ENCODE data around the gene CSTF2T.

The CSTF2T gene

GRCh38 chr10:51658000-51658399, 41.4 kb downstream of the CSTF2T start:
- Histone ChIP-seq H3K27me3 (ENCODE audit: low read length) (no peaks in the 10 kb centered on the region), H3K9me2 (replicated peaks; ENCODE audit: insufficient read depth, low read length) (no peaks in the 10 kb centered on the region)

GRCh38 chr10:51656503-51656902, 42.9 kb downstream of the CSTF2T start:
- no peak overlapping the region for H3K9ac ChIP-seq (ENCODE audit: low read length)

More at GRCh38 chr10:51658000-51658399, 41.4 kb downstream of the CSTF2T start:
- no peaks in the 10 kb centered on the region for H3K79me2 ChIP-seq (ENCODE audit: insufficient read depth, low read length)
- H3K4me2 ChIP-seq (ENCODE audit: low read depth, low read length, poor library complexity, severe bottlenecking): no peak overlapping the region
- H3K36me3 ChIP-seq (ENCODE audit: low read length): no peaks in the 10 kb centered on the region
- H3K27ac ChIP-seq (ENCODE audit: low read depth, low read length): no peak overlapping the region
- TF ChIP-seq CTCF (IDR thresholded peaks at IDR 0.05; ENCODE audit: insufficient read depth, low read length, poor library complexity, severe bottlenecking) (no peak), EZH2phosphoT487 (conservative IDR thresholded peaks at IDR 0.05; ENCODE audit: low read length) (no peak)
- H3K4me3 ChIP-seq (ENCODE audit: insufficient read depth, low read length, poor library complexity, severe bottlenecking): no peak overlapping the region
- no peak overlapping the region for H2AFZ ChIP-seq (ENCODE audit: low read depth, low read length, severe bottlenecking)
- no peaks in the 10 kb centered on the region for H3K9me3 ChIP-seq (ENCODE audit: insufficient read depth, low read length)
- no peaks in the 10 kb centered on the region for H4K20me1 ChIP-seq (ENCODE audit: low read depth, low read length)
- H3K9ac ChIP-seq (ENCODE audit: low read length): no peak overlapping the region
- no peaks in the 10 kb centered on the region for H3F3A ChIP-seq (ENCODE audit: insufficient read depth)

GRCh38 chr10:51654918-51655317, 44.5 kb downstream of the CSTF2T start:
- no peaks in the 10 kb centered on the region for H3K9me3 ChIP-seq (ENCODE audit: insufficient read depth, low read length)
- no peak overlapping the region for H3K4me2 ChIP-seq (ENCODE audit: low read depth, low read length, poor library complexity, severe bottlenecking)
- H3K9ac ChIP-seq (ENCODE audit: low read length): no peak overlapping the region
- no peaks in the 10 kb centered on the region for H3K27me3 ChIP-seq (ENCODE audit: low read length)
- H3F3A ChIP-seq (ENCODE audit: insufficient read depth): no peaks in the 10 kb centered on the region
- no peak overlapping the region for H3K4me3 ChIP-seq (ENCODE audit: insufficient read depth, low read length, poor library complexity, severe bottlenecking)
- H3K9me2 ChIP-seq (replicated peaks; ENCODE audit: insufficient read depth, low read length): no peaks in the 10 kb centered on the region
- no peak overlapping the region for H2AFZ ChIP-seq (ENCODE audit: low read depth, low read length, severe bottlenecking)
- no peaks in the 10 kb centered on the region for H3K79me2 ChIP-seq (ENCODE audit: insufficient read depth, low read length)
- H4K20me1 ChIP-seq (ENCODE audit: low read depth, low read length): no peaks in the 10 kb centered on the region
- H3K27ac ChIP-seq (ENCODE audit: low read depth, low read length): no peak overlapping the region
- TF ChIP-seq CTCF (IDR thresholded peaks at IDR 0.05; ENCODE audit: insufficient read depth, low read length, poor library complexity, severe bottlenecking) (no peak), EZH2phosphoT487 (conservative IDR thresholded peaks at IDR 0.05; ENCODE audit: low read length) (no peak)
- H3K36me3 ChIP-seq (ENCODE audit: low read length): no peaks in the 10 kb centered on the region

More at GRCh38 chr10:51656503-51656902, 42.9 kb downstream of the CSTF2T start:
- Histone ChIP-seq H3F3A (ENCODE audit: insufficient read depth) (no peaks in the 10 kb centered on the region), H3K4me3 (ENCODE audit: insufficient read depth, low read length, poor library complexity, severe bottlenecking) (no peak overlapping the region), H3K9me2 (replicated peaks; ENCODE audit: insufficient read depth, low read length) (no peaks in the 10 kb centered on the region), H3K36me3 (ENCODE audit: low read length) (no peaks in the 10 kb centered on the region), H3K27me3 (ENCODE audit: low read length) (no peaks in the 10 kb centered on the region), H3K79me2 (ENCODE audit: insufficient read depth, low read length) (no peaks in the 10 kb centered on the region), H3K4me2 (ENCODE audit: low read depth, low read length, poor library complexity, severe bottlenecking) (no peak overlapping the region), H2AFZ (ENCODE audit: low read depth, low read length, severe bottlenecking) (no peak overlapping the region), H3K27ac (ENCODE audit: low read depth, low read length) (no peak overlapping the region), H4K20me1 (ENCODE audit: low read depth, low read length) (no peaks in the 10 kb centered on the region), H3K9me3 (ENCODE audit: insufficient read depth, low read length) (no peaks in the 10 kb centered on the region)
- TF ChIP-seq EZH2phosphoT487 (conservative IDR thresholded peaks at IDR 0.05; ENCODE audit: low read length): no peak
- TF ChIP-seq CTCF (IDR thresholded peaks at IDR 0.05; ENCODE audit: insufficient read depth, low read length, poor library complexity, severe bottlenecking): no peak
